ENCODE results near the gene NAA38. TPM values are rescaled to one million over a fixed set of nuclear protein-coding genes. Genes with fewer than 3 reads are reported as not detected.

The NAA38 gene
- polyA plus RNA-seq, 1 donor (not counting 4 experiments of a cell fraction or from before 2014, with no cell fraction given), result 70.9 TPM

DNA sequence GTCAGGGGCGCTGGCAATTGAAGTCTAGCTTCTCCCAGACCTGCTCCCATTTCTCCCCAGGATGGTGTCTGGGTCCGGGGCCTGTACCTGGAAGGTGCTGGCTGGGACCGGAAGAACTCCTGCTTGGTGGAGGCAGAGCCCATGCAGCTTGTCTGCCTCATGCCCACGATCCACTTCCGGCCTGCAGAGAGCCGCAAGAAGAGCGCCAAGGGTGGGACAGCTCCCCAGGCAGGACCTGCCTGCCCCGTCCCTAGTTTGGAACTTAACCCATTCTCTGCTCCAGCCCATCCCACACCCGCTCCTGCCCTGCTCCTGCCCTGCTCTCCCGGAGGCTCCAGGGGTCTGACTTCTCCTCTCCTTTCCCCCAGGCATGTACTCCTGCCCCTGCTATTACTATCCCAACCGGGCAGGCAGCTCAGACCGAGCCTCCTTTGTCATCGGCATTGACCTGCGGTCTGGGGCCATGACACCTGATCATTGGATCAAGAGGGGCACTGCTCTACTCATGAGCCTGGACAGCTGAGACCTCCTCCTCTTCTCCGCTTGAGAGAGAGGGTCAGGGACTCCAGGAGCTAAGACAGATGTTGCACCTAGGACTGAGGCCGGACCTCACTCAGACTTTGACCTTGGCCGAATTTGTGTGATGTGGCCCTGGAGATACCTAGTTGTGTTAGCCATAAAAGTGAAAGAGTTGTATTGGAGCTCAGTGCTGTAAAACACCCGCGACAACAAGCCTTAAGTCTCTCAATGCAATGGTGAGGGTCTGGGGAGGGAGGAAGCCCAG lies 24.2 kb downstream of the NAA38 start:
- dilution Hi-C loops (cut with MboI; ENCODE audit: extremely low pct_ligation_motif_present, low sequenced_read_pairs), result no loop called here

DNA sequence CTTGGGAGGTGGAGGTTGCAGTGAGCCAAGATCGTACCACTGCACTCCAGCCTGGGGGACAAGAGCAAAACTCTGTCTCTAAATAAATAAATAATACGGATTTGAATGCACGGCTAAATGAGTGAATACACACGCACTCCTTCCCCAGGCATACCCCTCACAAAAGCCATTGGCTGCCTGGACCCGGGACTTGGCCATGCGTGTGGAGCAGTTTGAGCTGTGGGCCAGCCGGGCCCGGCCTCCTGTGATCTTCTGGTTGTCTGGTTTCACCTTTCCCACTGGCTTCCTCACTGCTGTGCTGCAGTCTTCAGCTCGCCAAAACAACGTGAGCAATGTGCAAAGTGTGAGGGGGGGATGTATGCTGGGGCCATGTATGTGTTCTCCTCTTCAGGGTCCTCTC lies 24.9 kb downstream of the NAA38 start:
- no peak for DNase-seq (ENCODE audit: low read depth, low spot score)
- Histone ChIP-seq H3K36me3 (ENCODE audit: control insufficient read depth in 2 of 2, extremely low read depth in 1 of 2, insufficient read depth in 2 of 2, low read length in 2 of 2) (no peaks in the 10 kb centered on the region), H4K20me1 (ENCODE audit: control insufficient read depth, extremely low read depth, insufficient read depth, low read length) (no peaks in the 10 kb centered on the region), H3K9me1 (ENCODE audit: control insufficient read depth, extremely low read depth, insufficient read depth, low read length) (no peaks in the 10 kb centered on the region), H3K4me1 (ENCODE audit: control insufficient read depth, extremely low read depth, insufficient read depth, low read length) (peaks cover 12% of the 10 kb centered on the region), H3K4me3 (ENCODE audit: control insufficient read depth in 2 of 3, extremely low read depth in 1 of 3, insufficient read depth in 2 of 3, low read depth in 1 of 3, low read length in 3 of 3) (no peak overlapping the region), H3K9ac (ENCODE audit: control insufficient read depth, extremely low read depth, insufficient read depth, low read length) (no peak overlapping the region), H3K4me2 (ENCODE audit: control insufficient read depth, extremely low read depth, insufficient read depth, low read depth, low read length) (no peak overlapping the region), H3K27ac (ENCODE audit: control insufficient read depth, insufficient read depth, low read length) (no peak overlapping the region), H3K27me3 (ENCODE audit: control insufficient read depth, extremely low read depth, insufficient read depth, low read length) (no peaks in the 10 kb centered on the region), H3K79me2 (ENCODE audit: control insufficient read depth, insufficient read depth, low read length) (no peaks in the 10 kb centered on the region), H2AFZ (ENCODE audit: control insufficient read depth, low read length) (no peak overlapping the region), H3K9me3 (ENCODE audit: control insufficient read depth, low read depth, low read length) (no peaks in the 10 kb centered on the region)
- no peak for FAIRE-seq
- dilution Hi-C loops (cut with MboI; ENCODE audit: extremely low pct_ligation_motif_present, low sequenced_read_pairs), result no loop called here
- TF ChIP-seq, protein P1, sequence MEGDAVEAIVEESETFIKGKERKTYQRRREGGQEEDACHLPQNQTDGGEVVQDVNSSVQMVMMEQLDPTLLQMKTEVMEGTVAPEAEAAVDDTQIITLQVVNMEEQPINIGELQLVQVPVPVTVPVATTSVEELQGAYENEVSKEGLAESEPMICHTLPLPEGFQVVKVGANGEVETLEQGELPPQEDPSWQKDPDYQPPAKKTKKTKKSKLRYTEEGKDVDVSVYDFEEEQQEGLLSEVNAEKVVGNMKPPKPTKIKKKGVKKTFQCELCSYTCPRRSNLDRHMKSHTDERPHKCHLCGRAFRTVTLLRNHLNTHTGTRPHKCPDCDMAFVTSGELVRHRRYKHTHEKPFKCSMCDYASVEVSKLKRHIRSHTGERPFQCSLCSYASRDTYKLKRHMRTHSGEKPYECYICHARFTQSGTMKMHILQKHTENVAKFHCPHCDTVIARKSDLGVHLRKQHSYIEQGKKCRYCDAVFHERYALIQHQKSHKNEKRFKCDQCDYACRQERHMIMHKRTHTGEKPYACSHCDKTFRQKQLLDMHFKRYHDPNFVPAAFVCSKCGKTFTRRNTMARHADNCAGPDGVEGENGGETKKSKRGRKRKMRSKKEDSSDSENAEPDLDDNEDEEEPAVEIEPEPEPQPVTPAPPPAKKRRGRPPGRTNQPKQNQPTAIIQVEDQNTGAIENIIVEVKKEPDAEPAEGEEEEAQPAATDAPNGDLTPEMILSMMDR (optimal IDR thresholded peaks at IDR 0.05 in 1 of 3, IDR thresholded peaks at IDR 0.05 in 1 of 3, conservative IDR thresholded peaks at IDR 0.05 in 1 of 3; ENCODE audit: extremely low read depth in 1 of 3, insufficient read depth in 2 of 3, low read length in 3 of 3), result no peak
- no peak for TF ChIP-seq EZH2 (IDR thresholded peaks at IDR 0.05; ENCODE audit: low read length)

More for the DNA sequence above, 24.2 kb downstream of the NAA38 start:
- H3K9me3 ChIP-seq (ENCODE audit: control insufficient read depth, low read depth, low read length), result no peaks in the 10 kb centered on the region
- peak overlapping the region in 1 of 3 experiments; percentile 2 for H3K4me3 ChIP-seq (ENCODE audit: control insufficient read depth in 2 of 3, extremely low read depth in 1 of 3, insufficient read depth in 2 of 3, low read depth in 1 of 3, low read length in 3 of 3)
- no peaks in the 10 kb centered on the region for H4K20me1 ChIP-seq (ENCODE audit: control insufficient read depth, extremely low read depth, insufficient read depth, low read length)
- H3K4me1 ChIP-seq (ENCODE audit: control insufficient read depth, extremely low read depth, insufficient read depth, low read length), result peaks cover 17% of the 10 kb centered on the region
- H3K9me1 ChIP-seq (ENCODE audit: control insufficient read depth, extremely low read depth, insufficient read depth, low read length), result no peaks in the 10 kb centered on the region
- no peaks in the 10 kb centered on the region for H3K36me3 ChIP-seq (ENCODE audit: control insufficient read depth in 2 of 2, extremely low read depth in 1 of 2, insufficient read depth in 2 of 2, low read length in 2 of 2)
- H3K9ac ChIP-seq (ENCODE audit: control insufficient read depth, extremely low read depth, insufficient read depth, low read length), result peak overlapping the region; percentile 97
- FAIRE-seq, result no peak
- peak overlapping the region; percentile 18 for H2AFZ ChIP-seq (ENCODE audit: control insufficient read depth, low read length)
- TF ChIP-seq, protein P1 (optimal IDR thresholded peaks at IDR 0.05 in 1 of 3, IDR thresholded peaks at IDR 0.05 in 1 of 3, conservative IDR thresholded peaks at IDR 0.05 in 1 of 3; ENCODE audit: extremely low read depth in 1 of 3, insufficient read depth in 2 of 3, low read length in 3 of 3), result no peak
- no peak for TF ChIP-seq EZH2 (IDR thresholded peaks at IDR 0.05; ENCODE audit: low read length)
- H3K79me2 ChIP-seq (ENCODE audit: control insufficient read depth, insufficient read depth, low read length), result no peaks in the 10 kb centered on the region
- no peak for DNase-seq (ENCODE audit: low read depth, low spot score)
- H3K4me2 ChIP-seq (ENCODE audit: control insufficient read depth, extremely low read depth, insufficient read depth, low read depth, low read length), result peak overlapping the region; percentile 97
- H3K27ac ChIP-seq (ENCODE audit: control insufficient read depth, insufficient read depth, low read length), result peak overlapping the region; percentile 95
- H3K27me3 ChIP-seq (ENCODE audit: control insufficient read depth, extremely low read depth, insufficient read depth, low read length), result no peaks in the 10 kb centered on the region
